ENCODE data around the gene GLIS1. TPM values are rescaled to one million over a fixed set of nuclear protein-coding genes. Genes with fewer than 3 reads are reported as not detected.

Gene GLIS1
- polyA plus RNA-seq, 1 donor from 2014 or later, result not detected

- Histone ChIP-seq H3K36me3 (ENCODE audit: insufficient read depth, low read length) (no peaks in the 10 kb centered on the region), H3K9me3 (ENCODE audit: low read length) (no peaks in the 10 kb centered on the region), H3K27me3 (ENCODE audit: insufficient read depth, low read depth, low read length) (no peaks in the 10 kb centered on the region), H3K9me2 (ENCODE audit: insufficient read depth, low read length) (no peaks in the 10 kb centered on the region), H4K20me1 (ENCODE audit: insufficient read depth) (no peaks in the 10 kb centered on the region), H3K9ac (ENCODE audit: low read length) (no peak overlapping the region), H3K4me3 (ENCODE audit: low read length) (no peak overlapping the region), H3K27ac (ENCODE audit: low read length) (no peak overlapping the region), H2AFZ (ENCODE audit: low read depth, low read length) (no peak overlapping the region), H3F3A (ENCODE audit: insufficient read depth, low read length, poor library complexity, severe bottlenecking) (no peaks in the 10 kb centered on the region), H3K4me2 (ENCODE audit: low read length) (no peak overlapping the region), H3K79me2 (replicated peaks; ENCODE audit: insufficient read depth, low read length) (no peaks in the 10 kb centered on the region)
- TF ChIP-seq EP300 (conservative IDR thresholded peaks at IDR 0.05; ENCODE audit: poor library complexity, severe bottlenecking) (no peak), TAF1 (IDR thresholded peaks at IDR 0.05; ENCODE audit: low read depth) (no peak), RAD21 (conservative IDR thresholded peaks at IDR 0.05) (no peak), EZH2 (IDR thresholded peaks at IDR 0.05; ENCODE audit: borderline replicate concordance, insufficient read depth, low read length, poor library complexity, severe bottlenecking) (no peak), POLR2AphosphoS5 (IDR thresholded peaks at IDR 0.05) (no peak), REST (IDR thresholded peaks at IDR 0.05; ENCODE audit: borderline replicate concordance) (no peak), SMC3 (conservative IDR thresholded peaks at IDR 0.05; ENCODE audit: poor library complexity) (no peak)
- TF ChIP-seq, protein P1, sequence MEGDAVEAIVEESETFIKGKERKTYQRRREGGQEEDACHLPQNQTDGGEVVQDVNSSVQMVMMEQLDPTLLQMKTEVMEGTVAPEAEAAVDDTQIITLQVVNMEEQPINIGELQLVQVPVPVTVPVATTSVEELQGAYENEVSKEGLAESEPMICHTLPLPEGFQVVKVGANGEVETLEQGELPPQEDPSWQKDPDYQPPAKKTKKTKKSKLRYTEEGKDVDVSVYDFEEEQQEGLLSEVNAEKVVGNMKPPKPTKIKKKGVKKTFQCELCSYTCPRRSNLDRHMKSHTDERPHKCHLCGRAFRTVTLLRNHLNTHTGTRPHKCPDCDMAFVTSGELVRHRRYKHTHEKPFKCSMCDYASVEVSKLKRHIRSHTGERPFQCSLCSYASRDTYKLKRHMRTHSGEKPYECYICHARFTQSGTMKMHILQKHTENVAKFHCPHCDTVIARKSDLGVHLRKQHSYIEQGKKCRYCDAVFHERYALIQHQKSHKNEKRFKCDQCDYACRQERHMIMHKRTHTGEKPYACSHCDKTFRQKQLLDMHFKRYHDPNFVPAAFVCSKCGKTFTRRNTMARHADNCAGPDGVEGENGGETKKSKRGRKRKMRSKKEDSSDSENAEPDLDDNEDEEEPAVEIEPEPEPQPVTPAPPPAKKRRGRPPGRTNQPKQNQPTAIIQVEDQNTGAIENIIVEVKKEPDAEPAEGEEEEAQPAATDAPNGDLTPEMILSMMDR (IDR thresholded peaks at IDR 0.05; ENCODE audit: poor library complexity, severe bottlenecking), result no peak
These were observed 28.4 kb downstream of the GLIS1 start for GRCh38 chr1:53710584-53710983.

GRCh38 chr1:53708687-53709086 is 30.3 kb downstream of the GLIS1 start:
- no peak overlapping the region for H3K9ac ChIP-seq (ENCODE audit: low read length)
- no peak for TF ChIP-seq REST (IDR thresholded peaks at IDR 0.05; ENCODE audit: borderline replicate concordance)
- no peak for TF ChIP-seq POLR2AphosphoS5 (IDR thresholded peaks at IDR 0.05)
- no peak for TF ChIP-seq EP300 (conservative IDR thresholded peaks at IDR 0.05; ENCODE audit: poor library complexity, severe bottlenecking)
- TF ChIP-seq, protein P1 (IDR thresholded peaks at IDR 0.05; ENCODE audit: poor library complexity, severe bottlenecking), result no peak
- no peak for TF ChIP-seq SMC3 (conservative IDR thresholded peaks at IDR 0.05; ENCODE audit: poor library complexity)
- TF ChIP-seq MXI1 (conservative IDR thresholded peaks at IDR 0.05; ENCODE audit: poor library complexity, severe bottlenecking), result no peak
- no peak for TF ChIP-seq EZH2 (IDR thresholded peaks at IDR 0.05; ENCODE audit: borderline replicate concordance, insufficient read depth, low read length, poor library complexity, severe bottlenecking)
- TF ChIP-seq RAD21 (conservative IDR thresholded peaks at IDR 0.05), result no peak
- no peak for TF ChIP-seq TAF1 (IDR thresholded peaks at IDR 0.05; ENCODE audit: low read depth)
- H2AFZ ChIP-seq (ENCODE audit: low read depth, low read length), result no peak overlapping the region
- H3K27me3 ChIP-seq (ENCODE audit: insufficient read depth, low read depth, low read length), result no peaks in the 10 kb centered on the region
- H3K9me2 ChIP-seq (ENCODE audit: insufficient read depth, low read length), result no peaks in the 10 kb centered on the region
- no peaks in the 10 kb centered on the region for H3K9me3 ChIP-seq (ENCODE audit: low read length)
- no peaks in the 10 kb centered on the region for H3K79me2 ChIP-seq (replicated peaks; ENCODE audit: insufficient read depth, low read length)
- H3K27ac ChIP-seq (ENCODE audit: low read length), result no peak overlapping the region
- no peak overlapping the region for H3K4me2 ChIP-seq (ENCODE audit: low read length)
- H4K20me1 ChIP-seq (ENCODE audit: insufficient read depth), result no peaks in the 10 kb centered on the region
- H3K36me3 ChIP-seq (ENCODE audit: insufficient read depth, low read length), result no peaks in the 10 kb centered on the region
- H3K4me3 ChIP-seq (ENCODE audit: low read length), result no peak overlapping the region
- H3F3A ChIP-seq (ENCODE audit: insufficient read depth, low read length, poor library complexity, severe bottlenecking), result no peaks in the 10 kb centered on the region

Measured in neural cell (in vitro differentiated cells).